Measurements from ENCODE around the gene ASTN2.

DNA sequence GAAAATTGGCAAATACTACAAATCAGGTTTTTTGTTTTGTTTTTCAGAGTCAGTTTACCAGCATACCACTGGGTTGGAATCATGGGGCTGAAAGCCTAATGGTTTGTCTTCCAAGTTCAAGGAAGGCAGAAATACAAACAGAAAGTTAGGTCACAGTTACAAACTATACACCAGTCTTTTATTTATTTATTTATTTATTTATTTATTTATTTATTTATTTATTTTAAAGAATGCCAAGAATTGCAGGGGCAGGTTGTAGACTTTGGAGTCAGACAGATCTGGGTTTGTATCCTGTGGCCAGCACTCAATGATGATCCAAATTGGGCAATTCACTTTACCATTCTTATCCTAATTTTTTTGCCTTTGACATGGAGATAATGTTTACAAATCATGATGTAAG lies 353.9 kb downstream of the ASTN2 start:
- TF ChIP-seq, protein P1, sequence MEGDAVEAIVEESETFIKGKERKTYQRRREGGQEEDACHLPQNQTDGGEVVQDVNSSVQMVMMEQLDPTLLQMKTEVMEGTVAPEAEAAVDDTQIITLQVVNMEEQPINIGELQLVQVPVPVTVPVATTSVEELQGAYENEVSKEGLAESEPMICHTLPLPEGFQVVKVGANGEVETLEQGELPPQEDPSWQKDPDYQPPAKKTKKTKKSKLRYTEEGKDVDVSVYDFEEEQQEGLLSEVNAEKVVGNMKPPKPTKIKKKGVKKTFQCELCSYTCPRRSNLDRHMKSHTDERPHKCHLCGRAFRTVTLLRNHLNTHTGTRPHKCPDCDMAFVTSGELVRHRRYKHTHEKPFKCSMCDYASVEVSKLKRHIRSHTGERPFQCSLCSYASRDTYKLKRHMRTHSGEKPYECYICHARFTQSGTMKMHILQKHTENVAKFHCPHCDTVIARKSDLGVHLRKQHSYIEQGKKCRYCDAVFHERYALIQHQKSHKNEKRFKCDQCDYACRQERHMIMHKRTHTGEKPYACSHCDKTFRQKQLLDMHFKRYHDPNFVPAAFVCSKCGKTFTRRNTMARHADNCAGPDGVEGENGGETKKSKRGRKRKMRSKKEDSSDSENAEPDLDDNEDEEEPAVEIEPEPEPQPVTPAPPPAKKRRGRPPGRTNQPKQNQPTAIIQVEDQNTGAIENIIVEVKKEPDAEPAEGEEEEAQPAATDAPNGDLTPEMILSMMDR (IDR thresholded peaks at IDR 0.05; ENCODE audit: low read depth, low read length, missing input control), result no peak
- TF ChIP-seq HNF4A (conservative IDR thresholded peaks at IDR 0.05) (no peak), GABPA (IDR thresholded peaks at IDR 0.05 in 1 of 2, conservative IDR thresholded peaks at IDR 0.05 in 1 of 2) (no peak), ATF3 (IDR thresholded peaks at IDR 0.05) (no peak), EGR1 (IDR thresholded peaks at IDR 0.05; ENCODE audit: low read depth in 2 of 2) (no peak), NR2F2 (IDR thresholded peaks at IDR 0.05) (no peak), RAD21 (IDR thresholded peaks at IDR 0.05) (no peak), YY1 (IDR thresholded peaks at IDR 0.05) (no peak), JUND (IDR thresholded peaks at IDR 0.05) (no peak), TAF1 (conservative IDR thresholded peaks at IDR 0.05) (no peak)
- TF ChIP-seq, protein P2, sequence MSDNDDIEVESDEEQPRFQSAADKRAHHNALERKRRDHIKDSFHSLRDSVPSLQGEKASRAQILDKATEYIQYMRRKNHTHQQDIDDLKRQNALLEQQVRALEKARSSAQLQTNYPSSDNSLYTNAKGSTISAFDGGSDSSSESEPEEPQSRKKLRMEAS (IDR thresholded peaks at IDR 0.05), result no peak
- TF ChIP-seq, protein P3, sequence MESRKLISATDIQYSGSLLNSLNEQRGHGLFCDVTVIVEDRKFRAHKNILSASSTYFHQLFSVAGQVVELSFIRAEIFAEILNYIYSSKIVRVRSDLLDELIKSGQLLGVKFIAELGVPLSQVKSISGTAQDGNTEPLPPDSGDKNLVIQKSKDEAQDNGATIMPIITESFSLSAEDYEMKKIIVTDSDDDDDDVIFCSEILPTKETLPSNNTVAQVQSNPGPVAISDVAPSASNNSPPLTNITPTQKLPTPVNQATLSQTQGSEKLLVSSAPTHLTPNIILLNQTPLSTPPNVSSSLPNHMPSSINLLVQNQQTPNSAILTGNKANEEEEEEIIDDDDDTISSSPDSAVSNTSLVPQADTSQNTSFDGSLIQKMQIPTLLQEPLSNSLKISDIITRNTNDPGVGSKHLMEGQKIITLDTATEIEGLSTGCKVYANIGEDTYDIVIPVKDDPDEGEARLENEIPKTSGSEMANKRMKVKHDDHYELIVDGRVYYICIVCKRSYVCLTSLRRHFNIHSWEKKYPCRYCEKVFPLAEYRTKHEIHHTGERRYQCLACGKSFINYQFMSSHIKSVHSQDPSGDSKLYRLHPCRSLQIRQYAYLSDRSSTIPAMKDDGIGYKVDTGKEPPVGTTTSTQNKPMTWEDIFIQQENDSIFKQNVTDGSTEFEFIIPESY (IDR thresholded peaks at IDR 0.05), result no peak
- TF ChIP-seq, protein P4, sequence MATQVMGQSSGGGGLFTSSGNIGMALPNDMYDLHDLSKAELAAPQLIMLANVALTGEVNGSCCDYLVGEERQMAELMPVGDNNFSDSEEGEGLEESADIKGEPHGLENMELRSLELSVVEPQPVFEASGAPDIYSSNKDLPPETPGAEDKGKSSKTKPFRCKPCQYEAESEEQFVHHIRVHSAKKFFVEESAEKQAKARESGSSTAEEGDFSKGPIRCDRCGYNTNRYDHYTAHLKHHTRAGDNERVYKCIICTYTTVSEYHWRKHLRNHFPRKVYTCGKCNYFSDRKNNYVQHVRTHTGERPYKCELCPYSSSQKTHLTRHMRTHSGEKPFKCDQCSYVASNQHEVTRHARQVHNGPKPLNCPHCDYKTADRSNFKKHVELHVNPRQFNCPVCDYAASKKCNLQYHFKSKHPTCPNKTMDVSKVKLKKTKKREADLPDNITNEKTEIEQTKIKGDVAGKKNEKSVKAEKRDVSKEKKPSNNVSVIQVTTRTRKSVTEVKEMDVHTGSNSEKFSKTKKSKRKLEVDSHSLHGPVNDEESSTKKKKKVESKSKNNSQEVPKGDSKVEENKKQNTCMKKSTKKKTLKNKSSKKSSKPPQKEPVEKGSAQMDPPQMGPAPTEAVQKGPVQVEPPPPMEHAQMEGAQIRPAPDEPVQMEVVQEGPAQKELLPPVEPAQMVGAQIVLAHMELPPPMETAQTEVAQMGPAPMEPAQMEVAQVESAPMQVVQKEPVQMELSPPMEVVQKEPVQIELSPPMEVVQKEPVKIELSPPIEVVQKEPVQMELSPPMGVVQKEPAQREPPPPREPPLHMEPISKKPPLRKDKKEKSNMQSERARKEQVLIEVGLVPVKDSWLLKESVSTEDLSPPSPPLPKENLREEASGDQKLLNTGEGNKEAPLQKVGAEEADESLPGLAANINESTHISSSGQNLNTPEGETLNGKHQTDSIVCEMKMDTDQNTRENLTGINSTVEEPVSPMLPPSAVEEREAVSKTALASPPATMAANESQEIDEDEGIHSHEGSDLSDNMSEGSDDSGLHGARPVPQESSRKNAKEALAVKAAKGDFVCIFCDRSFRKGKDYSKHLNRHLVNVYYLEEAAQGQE (IDR thresholded peaks at IDR 0.05), result no peak

Measured in liver (tissue), 3 donors.